Measurements from ENCODE around the gene PERM1.
"Not testable (repeated sequence)": the region's sequence is repeated elsewhere in the genome, so short reads cannot be mapped to it uniquely, and the experiment has no call there.

Gene PERM1

GRCh38 chr1:955474-955873 is 26.4 kb downstream of the PERM1 start:
- Histone ChIP-seq H3K27me3 (peaks cover 6 to 11% (median 7%) of the 10 kb centered on the region in 11 experiments; a peak in 18 of 22 replicates), H3K27ac (no peak overlapping the region), H3K36me3 (peaks cover 56 to 72% (median 69%) of the 10 kb centered on the region in 11 experiments), H3K4me2 (peak overlapping the region in 8 of 11 experiments; percentile 4 to 99 (median 94); a peak in 14 of 22 replicates), H4K20me1 (peaks cover 6 to 85% (median 83%) of the 10 kb centered on the region in 11 experiments; a peak in 21 of 22 replicates), H3K9ac (peak overlapping the region in 4 of 11 experiments; percentile 10 to 57 (median 26); a peak in 4 of 22 replicates), H3K4me1 (peaks cover 39 to 48% (median 45%) of the 10 kb centered on the region in 10 experiments), H3K9me3 (replicated peaks in 1 of 11) (no peaks in the 10 kb centered on the region), H3K4me3 (no peak overlapping the region)
- TF ChIP-seq Cebpa-rat (IDR thresholded peaks at IDR 0.05), result no peak

GRCh38 chr1:954927-955326 is 27.0 kb downstream of the PERM1 start:
- Histone ChIP-seq H3K4me1 (peaks cover 37 to 45% (median 42%) of the 10 kb centered on the region in 10 experiments), H3K4me3 (no peak overlapping the region), H3K9ac (peak overlapping the region in 2 of 11 experiments; percentile 15 to 57; a peak in 2 of 22 replicates), H3K27ac (no peak overlapping the region), H3K27me3 (peaks cover 6 to 7% (median 7%) of the 10 kb centered on the region in 11 experiments; a peak in 18 of 22 replicates), H3K36me3 (peaks cover 61 to 78% (median 75%) of the 10 kb centered on the region in 11 experiments), H3K9me3 (replicated peaks in 1 of 11) (no peaks in the 10 kb centered on the region), H4K20me1 (peaks cover 12 to 90% (median 88%) of the 10 kb centered on the region in 11 experiments; a peak in 21 of 22 replicates), H3K4me2 (peak overlapping the region in 5 of 11 experiments; percentile 54 to 99 (median 96); a peak in 8 of 22 replicates)
- TF ChIP-seq Cebpa-rat (IDR thresholded peaks at IDR 0.05), result no peak

- TF ChIP-seq Cebpa-rat (IDR thresholded peaks at IDR 0.05), result no peak
- Histone ChIP-seq H3K9ac (no peak overlapping the region), H3K27ac (no peak overlapping the region), H3K4me3 (no peak overlapping the region), H3K27me3 (no peaks in the 10 kb centered on the region), H3K36me3 (peaks cover 73 to 90% (median 87%) of the 10 kb centered on the region in 11 experiments), H3K4me1 (peaks cover 30 to 39% (median 35%) of the 10 kb centered on the region in 10 experiments), H3K4me2 (no peak overlapping the region), H3K9me3 (replicated peaks in 1 of 11) (no peaks in the 10 kb centered on the region), H4K20me1 (peaks cover 19 to 100% (median 99%) of the 10 kb centered on the region in 11 experiments; a peak in 21 of 22 replicates)
Measured at GRCh38 chr1:953524-954320, 28.2 kb downstream of the PERM1 start.

GRCh38 chr1:952603-953002 is 29.3 kb downstream of the PERM1 start:
- H3K36me3 ChIP-seq, result peaks cover 85 to 100% (median 98%) of the 10 kb centered on the region in 11 experiments

GRCh38 chr1:952201-952600 is 29.7 kb downstream of the PERM1 start:
- Histone ChIP-seq H3K4me2 (no peak overlapping the region), H3K27ac (no peak overlapping the region), H3K27me3 (no peaks in the 10 kb centered on the region), H3K4me1 (peaks cover 18 to 25% (median 22%) of the 10 kb centered on the region in 10 experiments; a peak in 19 of 20 replicates), H3K9me3 (replicated peaks in 1 of 11) (no peaks in the 10 kb centered on the region), H3K9ac (no peak overlapping the region), H3K36me3 (peaks cover 89 to 100% (median 100%) of the 10 kb centered on the region in 11 experiments), H3K4me3 (no peak overlapping the region), H4K20me1 (peaks cover 19 to 100% (median 100%) of the 10 kb centered on the region in 11 experiments; a peak in 21 of 22 replicates)
- no peak for TF ChIP-seq Cebpa-rat (IDR thresholded peaks at IDR 0.05)

More at GRCh38 chr1:952603-953002, 29.3 kb downstream of the PERM1 start:
- Histone ChIP-seq H3K4me1 (peaks cover 22 to 29% (median 26%) of the 10 kb centered on the region in 10 experiments), H3K4me3 (no peak overlapping the region), H3K27me3 (no peaks in the 10 kb centered on the region), H3K9ac (no peak overlapping the region), H3K27ac (no peak overlapping the region), H3K4me2 (no peak overlapping the region), H4K20me1 (peaks cover 19 to 100% (median 100%) of the 10 kb centered on the region in 11 experiments; a peak in 21 of 22 replicates), H3K9me3 (replicated peaks in 1 of 11) (no peaks in the 10 kb centered on the region)
- no peak for TF ChIP-seq Cebpa-rat (IDR thresholded peaks at IDR 0.05)

GRCh38 chr1:951364-951763 is 30.5 kb downstream of the PERM1 start:
- Histone ChIP-seq H3K36me3 (peaks cover 88 to 100% (median 100%) of the 10 kb centered on the region in 11 experiments), H4K20me1 (peaks cover 19 to 100% (median 100%) of the 10 kb centered on the region in 11 experiments; a peak in 21 of 22 replicates)

DNA sequence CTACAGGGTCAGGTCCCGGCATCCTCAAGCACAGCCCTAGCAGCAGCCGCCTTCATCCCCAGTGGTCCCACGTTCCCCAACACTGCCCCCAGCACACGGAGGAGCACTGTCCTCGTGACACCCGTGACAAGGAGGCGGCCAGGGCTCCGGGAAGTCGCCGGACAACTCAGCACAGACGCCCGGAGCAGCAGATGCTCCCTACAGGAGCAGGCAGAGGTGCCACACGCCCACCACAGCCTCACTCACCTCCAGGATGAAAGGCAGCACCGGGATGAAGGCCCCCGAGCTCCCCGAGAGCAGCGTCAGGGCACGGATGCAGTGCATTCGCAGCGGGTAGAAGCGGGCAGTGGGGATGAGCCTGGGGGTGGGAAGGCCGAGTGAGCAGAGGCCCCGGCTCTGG is 31.0 kb downstream of the PERM1 start:
- peaks cover 92 to 100% (median 100%) of the 10 kb centered on the region in 11 experiments for H3K36me3 ChIP-seq
- H3K9ac ChIP-seq, result no peak overlapping the region
- peaks cover 7 to 17% (median 12%) of the 10 kb centered on the region in 10 experiments; a peak in 19 of 20 replicates for H3K4me1 ChIP-seq
- peaks cover 19 to 100% (median 100%) of the 10 kb centered on the region in 11 experiments; a peak in 21 of 22 replicates for H4K20me1 ChIP-seq
- TF ChIP-seq Cebpa-rat (IDR thresholded peaks at IDR 0.05), result no peak
- peaks cover 0 to 5% (median 0%) of the 10 kb centered on the region in 11 experiments; a peak in 1 of 22 replicates for H3K27me3 ChIP-seq
- H3K4me2 ChIP-seq, result no peak overlapping the region
- no peak overlapping the region for H3K4me3 ChIP-seq
- no peaks in the 10 kb centered on the region for H3K9me3 ChIP-seq (replicated peaks in 1 of 11)
- H3K27ac ChIP-seq, result no peak overlapping the region

More at GRCh38 chr1:951364-951763, 30.5 kb downstream of the PERM1 start:
- Histone ChIP-seq H3K27me3 (0 out of 22 replicates have a peak, but pooled peaks cover 0 to under 1% (median 0%) of the 10 kb centered on the region in 11 experiments), H3K9ac (no peak overlapping the region), H3K4me1 (peaks cover 9 to 17% (median 14%) of the 10 kb centered on the region in 10 experiments; a peak in 18 of 20 replicates), H3K27ac (no peak overlapping the region), H3K4me3 (no peak overlapping the region), H3K4me2 (no peak overlapping the region), H3K9me3 (replicated peaks in 1 of 11) (no peaks in the 10 kb centered on the region)
- no peak for TF ChIP-seq Cebpa-rat (IDR thresholded peaks at IDR 0.05)

DNA sequence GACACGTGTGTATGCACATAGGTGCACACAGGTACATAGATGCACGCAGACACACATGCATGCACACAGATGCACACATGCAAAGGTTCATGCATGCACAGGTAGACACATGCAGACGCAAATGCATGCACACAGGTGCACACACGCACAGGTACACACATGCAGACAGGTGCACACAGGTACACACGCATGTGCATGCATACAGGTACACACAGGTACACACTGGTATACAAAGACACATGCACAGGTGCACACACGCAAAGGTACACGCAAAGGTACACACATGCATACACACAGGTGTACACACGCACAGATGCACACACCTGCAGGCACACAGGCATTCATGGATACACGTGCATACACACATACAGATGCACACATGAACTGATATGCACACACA is 31.6 kb downstream of the PERM1 start:
- Histone ChIP-seq H3K9me3 (replicated peaks in 1 of 11) (no peaks in the 10 kb centered on the region), H3K4me2 (no peak overlapping the region), H3K4me1 (peaks cover 6 to 17% (median 12%) of the 10 kb centered on the region in 10 experiments), H3K4me3 (no peak overlapping the region), H3K27ac (no peak overlapping the region), H3K9ac (no peak overlapping the region), H3K36me3 (peaks cover 98 to 100% (median 100%) of the 10 kb centered on the region in 11 experiments), H4K20me1 (peaks cover 19 to 100% (median 100%) of the 10 kb centered on the region in 11 experiments; a peak in 21 of 22 replicates), H3K27me3 (peaks cover 0 to 11% (median 0%) of the 10 kb centered on the region in 11 experiments; a peak in 5 of 22 replicates)
- no peak for TF ChIP-seq Cebpa-rat (IDR thresholded peaks at IDR 0.05)

DNA sequence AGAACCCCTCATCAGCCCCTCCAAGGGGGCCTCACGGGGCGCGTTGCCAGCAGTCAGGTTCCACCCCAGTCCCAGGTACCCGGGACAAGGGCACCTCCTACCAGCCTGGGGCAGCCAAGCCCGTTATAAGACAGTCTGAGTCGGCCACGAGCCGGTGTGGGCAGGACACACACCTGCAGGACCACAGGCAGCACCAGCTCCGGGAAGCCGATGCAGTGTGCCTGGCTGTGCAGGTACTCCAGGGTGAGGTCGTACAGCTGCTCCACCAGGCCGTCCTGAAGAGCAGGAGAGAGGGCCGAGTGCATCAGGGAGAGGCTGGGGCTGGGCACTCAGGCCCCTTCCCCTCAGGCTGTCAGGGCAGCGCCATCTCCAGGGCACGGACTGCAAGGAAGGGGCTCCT is 33.9 kb downstream of the PERM1 start:
- peaks cover 17 to 34% (median 22%) of the 10 kb centered on the region in 11 experiments for H3K27me3 ChIP-seq
- no peaks in the 10 kb centered on the region for H3K9me3 ChIP-seq (replicated peaks in 1 of 11)
- peaks cover 1 to 30% (median 24%) of the 10 kb centered on the region in 10 experiments; a peak in 19 of 20 replicates for H3K4me1 ChIP-seq
- H3K36me3 ChIP-seq, result peaks cover 85 to 98% (median 94%) of the 10 kb centered on the region in 11 experiments
- H3K9ac ChIP-seq, result no peak overlapping the region
- no peak overlapping the region for H3K27ac ChIP-seq
- H4K20me1 ChIP-seq, result peaks cover 34 to 100% (median 100%) of the 10 kb centered on the region in 11 experiments; a peak in 21 of 22 replicates
- no peak for TF ChIP-seq Cebpa-rat (IDR thresholded peaks at IDR 0.05)
- no peak overlapping the region for H3K4me2 ChIP-seq
- no peak overlapping the region for H3K4me3 ChIP-seq

- H3K9ac ChIP-seq; H3K9me3 ChIP-seq (replicated peaks in 1 of 11); H3K4me2 ChIP-seq; H3K4me3 ChIP-seq; H3K27ac ChIP-seq: not testable (repeated sequence)
- peaks cover 28 to 46% (median 33%) of the 10 kb centered on the region in 11 experiments for H3K27me3 ChIP-seq
- peaks cover 34 to 100% (median 99%) of the 10 kb centered on the region in 11 experiments; a peak in 21 of 22 replicates for H4K20me1 ChIP-seq
- peaks cover 11 to 41% (median 34%) of the 10 kb centered on the region in 10 experiments; a peak in 19 of 20 replicates for H3K4me1 ChIP-seq
- peaks cover 73 to 86% (median 82%) of the 10 kb centered on the region in 11 experiments for H3K36me3 ChIP-seq
Measured at GRCh38 chr1:946811-947210, 35.1 kb downstream of the PERM1 start.

Data from BLaER1 treated with 17β-estradiol and CSF1 and Interleukin-3, amounts not matched to agents 10 nM and 100 nM (cell line).